Duodenal mucosa (tissue), 2 donors: ENCODE results near the gene STS.
"Not testable (repeated sequence)": the region's sequence is repeated elsewhere in the genome, so short reads cannot be mapped to it uniquely, and the experiment has no call there.

Source experiments
- H3K27ac ChIP-seq: one replicate; pipeline ENCODE4 v1.7.0; 2013; ENCODE audit warnings: low read depth, low read length
- H3K27me3 ChIP-seq, 2 donors: one replicate each; pipeline ENCODE4 v1.7.0; 2013; ENCODE audit warnings: low read length in 2 of 2, control low read depth in 1 of 2; ENCODE audit not compliant: insufficient read depth in 2 of 2, control insufficient read depth in 1 of 2
- H3K36me3 ChIP-seq, 2 donors: one replicate each; pipeline ENCODE4 v1.7.0; 2013; ENCODE audit warnings: low read length in 2 of 2, control low read depth in 1 of 2; ENCODE audit not compliant: insufficient read depth in 2 of 2, control insufficient read depth in 1 of 2
- H3K4me1 ChIP-seq, 2 donors: one replicate each; pipeline ENCODE4 v1.7.0; 2013; ENCODE audit warnings: low read length in 2 of 2, control low read depth in 1 of 2; ENCODE audit not compliant: insufficient read depth in 2 of 2, control insufficient read depth in 1 of 2
- H3K4me3 ChIP-seq, 2 donors: one replicate each; pipeline ENCODE4 v1.7.0; 2013; ENCODE audit warnings: low read length in 2 of 2, low read depth in 1 of 2
- H3K9ac ChIP-seq, 2 donors: one replicate each; pipeline ENCODE4 v1.7.0; 2013; ENCODE audit warnings: low read length in 2 of 2, low read depth in 1 of 2
- H3K9me3 ChIP-seq, 2 donors: one replicate each; pipeline ENCODE4 v1.7.0; 2013; ENCODE audit warnings: low read length in 2 of 2, control low read depth in 1 of 2; ENCODE audit not compliant: control insufficient read depth in 1 of 2

Gene STS

GRCh38 chrX:7170898-7171297 is 23.4 kb downstream of the STS start:
- Histone ChIP-seq H3K27me3 (no peaks in the 10 kb centered on the region), H3K36me3 (no peaks in the 10 kb centered on the region), H3K9me3 (no peaks in the 10 kb centered on the region), H3K27ac (no peak overlapping the region), H3K4me1 (no peaks in the 10 kb centered on the region), H3K9ac (no peak overlapping the region), H3K4me3 (no peak overlapping the region)

- not testable (repeated sequence) for H3K4me1 ChIP-seq, H3K4me3 ChIP-seq, H3K9me3 ChIP-seq, H3K9ac ChIP-seq, H3K27ac ChIP-seq, H3K27me3 ChIP-seq, H3K36me3 ChIP-seq
Observed at GRCh38 chrX:7178859-7179258, 31.3 kb downstream of the STS start.

- Histone ChIP-seq H3K4me3 (no peak overlapping the region), H3K36me3 (no peaks in the 10 kb centered on the region), H3K9ac (no peak overlapping the region), H3K4me1 (no peaks in the 10 kb centered on the region), H3K27me3 (no peaks in the 10 kb centered on the region), H3K27ac (no peak overlapping the region), H3K9me3 (no peaks in the 10 kb centered on the region)
Observed at GRCh38 chrX:7179446-7179845, 31.9 kb downstream of the STS start.

- H3K4me3 ChIP-seq, result no peak overlapping the region
- H3K27me3 ChIP-seq, result no peaks in the 10 kb centered on the region
- no peaks in the 10 kb centered on the region for H3K4me1 ChIP-seq
- H3K36me3 ChIP-seq, result no peaks in the 10 kb centered on the region
- no peak overlapping the region for H3K9ac ChIP-seq
- H3K27ac ChIP-seq, result no peak overlapping the region
- H3K9me3 ChIP-seq, result no peaks in the 10 kb centered on the region
Observed at GRCh38 chrX:7184816-7185215, 37.3 kb downstream of the STS start.

- no peak overlapping the region for H3K4me3 ChIP-seq
- H3K4me1 ChIP-seq, result no peaks in the 10 kb centered on the region
- H3K27ac ChIP-seq, result no peak overlapping the region
- H3K9me3 ChIP-seq, result no peaks in the 10 kb centered on the region
- H3K36me3 ChIP-seq, result no peaks in the 10 kb centered on the region
- H3K9ac ChIP-seq, result no peak overlapping the region
- no peaks in the 10 kb centered on the region for H3K27me3 ChIP-seq
Observed at GRCh38 chrX:7188672-7189071, 41.2 kb downstream of the STS start.

- Histone ChIP-seq H3K27ac (no peak overlapping the region), H3K4me3 (no peak overlapping the region), H3K36me3 (no peaks in the 10 kb centered on the region), H3K9ac (no peak overlapping the region), H3K9me3 (no peaks in the 10 kb centered on the region), H3K4me1 (no peaks in the 10 kb centered on the region), H3K27me3 (no peaks in the 10 kb centered on the region)
Observed at GRCh38 chrX:7190157-7190556, 42.6 kb downstream of the STS start.

- H3K9me3 ChIP-seq, result no peaks in the 10 kb centered on the region
- no peak overlapping the region for H3K9ac ChIP-seq
- H3K4me1 ChIP-seq, result no peaks in the 10 kb centered on the region
- no peaks in the 10 kb centered on the region for H3K27me3 ChIP-seq
- no peak overlapping the region for H3K4me3 ChIP-seq
- no peaks in the 10 kb centered on the region for H3K36me3 ChIP-seq
- H3K27ac ChIP-seq, result no peak overlapping the region
Observed at GRCh38 chrX:7191681-7192110, 44.2 kb downstream of the STS start.

- Histone ChIP-seq H3K27me3 (no peaks in the 10 kb centered on the region), H3K9ac (no peak overlapping the region), H3K9me3 (no peaks in the 10 kb centered on the region), H3K4me3 (no peak overlapping the region), H3K27ac (no peak overlapping the region), H3K36me3 (no peaks in the 10 kb centered on the region), H3K4me1 (no peaks in the 10 kb centered on the region)
Observed at GRCh38 chrX:7192871-7193270, 45.4 kb downstream of the STS start.

- Histone ChIP-seq H3K4me3 (no peak overlapping the region), H3K9ac (no peak overlapping the region), H3K27ac (no peak overlapping the region), H3K36me3 (no peaks in the 10 kb centered on the region), H3K27me3 (no peaks in the 10 kb centered on the region), H3K9me3 (no peaks in the 10 kb centered on the region), H3K4me1 (no peaks in the 10 kb centered on the region)
Observed at GRCh38 chrX:7194606-7195005, 47.1 kb downstream of the STS start.
